GM04504 (cell line): ENCODE results near the gene INSM1.

Source experiments
- DNase-seq: peaks from one replicate; pipeline ENCODE4 v3.0.0-alpha.2; 2012; ENCODE audit warnings: low read depth

Gene INSM1

GRCh38 chr20:20362774-20363433, 5.0 kb upstream of the INSM1 start:
- DNase-seq = no peak

- DNase-seq = no peak
Measured at GRCh38 chr20:20363434-20363798, 4.5 kb upstream of the INSM1 start.

GRCh38 chr20:20363799-20364592, 3.9 kb upstream of the INSM1 start:
- DNase-seq = no peak

GRCh38 chr20:20364593-20365479, 3.1 kb upstream of the INSM1 start:
- no peak for DNase-seq

- no peak for DNase-seq
Measured at GRCh38 chr20:20365480-20366161, 2.3 kb upstream of the INSM1 start.

- no peak for DNase-seq
Measured at GRCh38 chr20:20366551-20366875, 1.4 kb upstream of the INSM1 start.

GRCh38 chr20:20366876-20367574, 879 bp upstream of the INSM1 start:
- no peak for DNase-seq

- DNase-seq = no peak
Measured at GRCh38 chr20:20368418-20369249, 730 bp downstream of the INSM1 start.

- no peak for DNase-seq
Measured at GRCh38 chr20:20369250-20370093, 1.6 kb downstream of the INSM1 start.

GRCh38 chr20:20370094-20370575, 2.2 kb downstream of the INSM1 start:
- no peak for DNase-seq

- no peak for DNase-seq
Measured at GRCh38 chr20:20371083-20371482, 3.2 kb downstream of the INSM1 start.

GRCh38 chr20:20371681-20372080, 3.8 kb downstream of the INSM1 start:
- no peak for DNase-seq

GRCh38 chr20:20373091-20373571, 5.2 kb downstream of the INSM1 start:
- peak; percentile 48 for DNase-seq

GRCh38 chr20:20375862-20376261, 8.0 kb downstream of the INSM1 start:
- no peak for DNase-seq

- no peak for DNase-seq
Measured at GRCh38 chr20:20386192-20386591, 18.3 kb downstream of the INSM1 start.

- DNase-seq = no peak
Measured at GRCh38 chr20:20390393-20390792, 22.5 kb downstream of the INSM1 start.

- no peak for DNase-seq
Measured at GRCh38 chr20:20391115-20391514, 23.2 kb downstream of the INSM1 start.

GRCh38 chr20:20391766-20392165, 23.9 kb downstream of the INSM1 start:
- no peak for DNase-seq
